Measurements from ENCODE around the gene LMNTD1. TPM values are rescaled to one million over a fixed set of nuclear protein-coding genes. Genes with fewer than 3 reads are reported as not detected.
A peak's percentile ranks its signal among the peaks of the same experiment; 100 is the strongest.

Gene LMNTD1
- total RNA-seq, 1 experiment from 2014 or later, result not detected

- ATAC-seq, result no peak
- Mint-ChIP-seq H3K27me3 (ENCODE audit: low read depth) (no peaks in the 10 kb centered on the region), H3K4me1 (no peaks in the 10 kb centered on the region), H3K4me3 (no peak overlapping the region), H3K27ac (no peak overlapping the region), H3K36me3 (no peaks in the 10 kb centered on the region), H3K9me3 (peaks cover 9% of the 10 kb centered on the region)
- POLR2A ChIA-PET, result interaction anchor here (0.5 kb wide), 1 partner anchor 405 kb away, joined by 3 read pairs; no protein-coding TSS in a partner anchor
- no peak for TF ChIP-seq MYBL2 (CRISPR knock-in tag; IDR thresholded peaks at IDR 0.05)
- no peak for TF ChIP-seq CBFB (CRISPR knock-in tag; IDR thresholded peaks at IDR 0.05; ENCODE audit: low read depth)
- no peak for TF ChIP-seq PRRX2 (CRISPR knock-in tag; IDR thresholded peaks at IDR 0.05)
- no peak for TF ChIP-seq USF2 (CRISPR knock-in tag; IDR thresholded peaks at IDR 0.05)
- TF ChIP-seq IRF1 (CRISPR knock-in tag; IDR thresholded peaks at IDR 0.05), result no peak
- no peak for TF ChIP-seq MAX (CRISPR knock-in tag; IDR thresholded peaks at IDR 0.05)
- CTCF ChIA-PET, result interaction anchor here (1.1 kb wide), 1 partner anchor 149 kb away, joined by 3 read pairs; no protein-coding TSS in a partner anchor
- no peak for DNase-seq (ENCODE audit: low spot score)
Measured at GRCh38 chr12:25584596-25584995, 31.5 kb upstream of the LMNTD1 start.

- no peak overlapping the region for H3K4me3 Mint-ChIP-seq
- ATAC-seq (peak; percentile 88), DNase-seq (ENCODE audit: low spot score) (peak; percentile 27)
- no peaks in the 10 kb centered on the region for H3K4me1 Mint-ChIP-seq
- ChIA-PET CTCF (interaction anchor here (0.7 to 1.1 kb wide), 3 partner anchors 15 to 318 kb away, joined by 3 read pairs; no protein-coding TSS in a partner anchor), POLR2A (no interaction called here)
- H3K36me3 Mint-ChIP-seq, result no peaks in the 10 kb centered on the region
- TF ChIP-seq PRDM15 (CRISPR knock-in tag; IDR thresholded peaks at IDR 0.05), result no peak
- no peak for TF ChIP-seq IRF2 (CRISPR knock-in tag; IDR thresholded peaks at IDR 0.05; ENCODE audit: borderline replicate concordance, low read depth)
- no peak for TF ChIP-seq ZNF425 (CRISPR knock-in tag; conservative IDR thresholded peaks at IDR 0.05)
- TF ChIP-seq GABPB1 (CRISPR knock-in tag; IDR thresholded peaks at IDR 0.05), result no peak
- TF ChIP-seq USF1 (CRISPR knock-in tag; IDR thresholded peaks at IDR 0.05), result no peak
- no peak for TF ChIP-seq CREB1 (CRISPR knock-in tag; IDR thresholded peaks at IDR 0.05)
- no peak for TF ChIP-seq ATF1 (CRISPR knock-in tag; IDR thresholded peaks at IDR 0.05)
- TF ChIP-seq ZNF219 (CRISPR knock-in tag; IDR thresholded peaks at IDR 0.05; ENCODE audit: borderline replicate concordance), result no peak
- TF ChIP-seq GRHL2 (CRISPR knock-in tag; IDR thresholded peaks at IDR 0.05; ENCODE audit: insufficient replicate concordance, severe bottlenecking), result no peak
- TF ChIP-seq USF2 (CRISPR knock-in tag; IDR thresholded peaks at IDR 0.05), result no peak
- H3K27me3 Mint-ChIP-seq (ENCODE audit: low read depth), result no peaks in the 10 kb centered on the region
- no peak overlapping the region for H3K27ac Mint-ChIP-seq
- peaks cover 9% of the 10 kb centered on the region for H3K9me3 Mint-ChIP-seq
Measured at GRCh38 chr12:25583545-25583944, 30.5 kb upstream of the LMNTD1 start.

Measured in WTC11 (cell line).